H1 (cell line): ENCODE results near the gene TTBK1. TPM values are rescaled to one million over a fixed set of nuclear protein-coding genes. Genes with fewer than 3 reads are reported as not detected.

Experiments used
- POLR2AphosphoS5 ChIP-seq: IDR thresholded peaks from 2 replicates; pipeline ENCODE4 v1.6.1; 2011; ENCODE audit warnings: low read depth, low read length
- RAD21 ChIP-seq, 2 experiments: IDR thresholded peaks in 1 of 2; conservative IDR thresholded peaks in 1 of 2; 2 replicates each; pipeline ENCODE4 v1.6.1; 2011; ENCODE audit warnings: low read depth in 2 of 2, low read length in 2 of 2, improper control_type of control experiment in 1 of 2, inconsistent platforms in 1 of 2, mild to moderate bottlenecking in 1 of 2, moderate library complexity in 1 of 2
- polyA plus RNA-seq, 7 experiments: library from polyadenylated mRNA; depleted of rRNA in 3 of 7; stranded (reverse) in 5 of 7; unstranded in 2 of 7; fragments of >200 nt in 5 of 7; fragments of 200-250 nt in 2 of 7; gene quantifications; 1 replicate in 5 of 7; 2 replicates in 1 of 7; 4 replicates in 1 of 7; pipeline versions ENCODE4 v1.2.1 to v1.2.3, GENCODE V29; 2011 to 2013; ENCODE audit warnings: missing spikeins in 2 of 7, mixed read lengths in 2 of 7
- total RNA-seq: library from RNA; stranded (reverse); fragmentation: NEBNext Ultra II Directional; extraction: Animal tissue kit (Norgen Biotek cat#: 25700); gene quantifications from 2 replicates; pipeline ENCODE4 v1.2.1, GENCODE V29; 2021
- TF ChIP-seq, protein P1 (sequence below): fragments of 300-600 bp; sonication (generic); IDR thresholded peaks from 2 replicates; pipeline ENCODE4 v1.7.1; 2012; ENCODE audit warnings: low read length, moderate library complexity, mild to moderate bottlenecking, inconsistent platforms; ENCODE audit not compliant: insufficient replicate concordance

The TTBK1 gene
- total and polyA plus RNA-seq, 2 of the 8 experiments (the other 6 are each of a cell fraction or from before 2014, with no cell fraction given): 0.53 to 1.6 TPM

DNA sequence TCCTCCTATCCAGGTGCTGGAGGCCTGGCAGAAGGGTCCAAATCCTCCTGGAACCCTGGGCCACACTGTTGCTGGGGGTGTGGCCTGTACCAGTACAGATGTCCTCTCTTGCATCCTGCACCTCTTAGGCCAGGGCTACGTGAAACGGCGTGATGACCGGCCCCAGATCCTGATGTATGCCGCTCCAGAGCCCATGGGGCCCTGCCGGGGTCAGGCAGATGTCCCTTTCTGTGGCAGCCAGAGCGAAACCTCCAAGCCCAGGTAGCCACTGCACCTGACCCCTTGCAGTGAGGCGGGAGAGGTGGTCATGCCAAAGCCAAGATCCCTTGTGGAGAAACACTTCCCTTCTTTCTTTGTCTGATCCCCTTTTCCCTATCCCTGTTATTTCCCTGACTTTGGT, 28.2 kb upstream of the TTBK1 start (continued):
- no peak for TF ChIP-seq POLR2AphosphoS5
- TF ChIP-seq, protein P1, sequence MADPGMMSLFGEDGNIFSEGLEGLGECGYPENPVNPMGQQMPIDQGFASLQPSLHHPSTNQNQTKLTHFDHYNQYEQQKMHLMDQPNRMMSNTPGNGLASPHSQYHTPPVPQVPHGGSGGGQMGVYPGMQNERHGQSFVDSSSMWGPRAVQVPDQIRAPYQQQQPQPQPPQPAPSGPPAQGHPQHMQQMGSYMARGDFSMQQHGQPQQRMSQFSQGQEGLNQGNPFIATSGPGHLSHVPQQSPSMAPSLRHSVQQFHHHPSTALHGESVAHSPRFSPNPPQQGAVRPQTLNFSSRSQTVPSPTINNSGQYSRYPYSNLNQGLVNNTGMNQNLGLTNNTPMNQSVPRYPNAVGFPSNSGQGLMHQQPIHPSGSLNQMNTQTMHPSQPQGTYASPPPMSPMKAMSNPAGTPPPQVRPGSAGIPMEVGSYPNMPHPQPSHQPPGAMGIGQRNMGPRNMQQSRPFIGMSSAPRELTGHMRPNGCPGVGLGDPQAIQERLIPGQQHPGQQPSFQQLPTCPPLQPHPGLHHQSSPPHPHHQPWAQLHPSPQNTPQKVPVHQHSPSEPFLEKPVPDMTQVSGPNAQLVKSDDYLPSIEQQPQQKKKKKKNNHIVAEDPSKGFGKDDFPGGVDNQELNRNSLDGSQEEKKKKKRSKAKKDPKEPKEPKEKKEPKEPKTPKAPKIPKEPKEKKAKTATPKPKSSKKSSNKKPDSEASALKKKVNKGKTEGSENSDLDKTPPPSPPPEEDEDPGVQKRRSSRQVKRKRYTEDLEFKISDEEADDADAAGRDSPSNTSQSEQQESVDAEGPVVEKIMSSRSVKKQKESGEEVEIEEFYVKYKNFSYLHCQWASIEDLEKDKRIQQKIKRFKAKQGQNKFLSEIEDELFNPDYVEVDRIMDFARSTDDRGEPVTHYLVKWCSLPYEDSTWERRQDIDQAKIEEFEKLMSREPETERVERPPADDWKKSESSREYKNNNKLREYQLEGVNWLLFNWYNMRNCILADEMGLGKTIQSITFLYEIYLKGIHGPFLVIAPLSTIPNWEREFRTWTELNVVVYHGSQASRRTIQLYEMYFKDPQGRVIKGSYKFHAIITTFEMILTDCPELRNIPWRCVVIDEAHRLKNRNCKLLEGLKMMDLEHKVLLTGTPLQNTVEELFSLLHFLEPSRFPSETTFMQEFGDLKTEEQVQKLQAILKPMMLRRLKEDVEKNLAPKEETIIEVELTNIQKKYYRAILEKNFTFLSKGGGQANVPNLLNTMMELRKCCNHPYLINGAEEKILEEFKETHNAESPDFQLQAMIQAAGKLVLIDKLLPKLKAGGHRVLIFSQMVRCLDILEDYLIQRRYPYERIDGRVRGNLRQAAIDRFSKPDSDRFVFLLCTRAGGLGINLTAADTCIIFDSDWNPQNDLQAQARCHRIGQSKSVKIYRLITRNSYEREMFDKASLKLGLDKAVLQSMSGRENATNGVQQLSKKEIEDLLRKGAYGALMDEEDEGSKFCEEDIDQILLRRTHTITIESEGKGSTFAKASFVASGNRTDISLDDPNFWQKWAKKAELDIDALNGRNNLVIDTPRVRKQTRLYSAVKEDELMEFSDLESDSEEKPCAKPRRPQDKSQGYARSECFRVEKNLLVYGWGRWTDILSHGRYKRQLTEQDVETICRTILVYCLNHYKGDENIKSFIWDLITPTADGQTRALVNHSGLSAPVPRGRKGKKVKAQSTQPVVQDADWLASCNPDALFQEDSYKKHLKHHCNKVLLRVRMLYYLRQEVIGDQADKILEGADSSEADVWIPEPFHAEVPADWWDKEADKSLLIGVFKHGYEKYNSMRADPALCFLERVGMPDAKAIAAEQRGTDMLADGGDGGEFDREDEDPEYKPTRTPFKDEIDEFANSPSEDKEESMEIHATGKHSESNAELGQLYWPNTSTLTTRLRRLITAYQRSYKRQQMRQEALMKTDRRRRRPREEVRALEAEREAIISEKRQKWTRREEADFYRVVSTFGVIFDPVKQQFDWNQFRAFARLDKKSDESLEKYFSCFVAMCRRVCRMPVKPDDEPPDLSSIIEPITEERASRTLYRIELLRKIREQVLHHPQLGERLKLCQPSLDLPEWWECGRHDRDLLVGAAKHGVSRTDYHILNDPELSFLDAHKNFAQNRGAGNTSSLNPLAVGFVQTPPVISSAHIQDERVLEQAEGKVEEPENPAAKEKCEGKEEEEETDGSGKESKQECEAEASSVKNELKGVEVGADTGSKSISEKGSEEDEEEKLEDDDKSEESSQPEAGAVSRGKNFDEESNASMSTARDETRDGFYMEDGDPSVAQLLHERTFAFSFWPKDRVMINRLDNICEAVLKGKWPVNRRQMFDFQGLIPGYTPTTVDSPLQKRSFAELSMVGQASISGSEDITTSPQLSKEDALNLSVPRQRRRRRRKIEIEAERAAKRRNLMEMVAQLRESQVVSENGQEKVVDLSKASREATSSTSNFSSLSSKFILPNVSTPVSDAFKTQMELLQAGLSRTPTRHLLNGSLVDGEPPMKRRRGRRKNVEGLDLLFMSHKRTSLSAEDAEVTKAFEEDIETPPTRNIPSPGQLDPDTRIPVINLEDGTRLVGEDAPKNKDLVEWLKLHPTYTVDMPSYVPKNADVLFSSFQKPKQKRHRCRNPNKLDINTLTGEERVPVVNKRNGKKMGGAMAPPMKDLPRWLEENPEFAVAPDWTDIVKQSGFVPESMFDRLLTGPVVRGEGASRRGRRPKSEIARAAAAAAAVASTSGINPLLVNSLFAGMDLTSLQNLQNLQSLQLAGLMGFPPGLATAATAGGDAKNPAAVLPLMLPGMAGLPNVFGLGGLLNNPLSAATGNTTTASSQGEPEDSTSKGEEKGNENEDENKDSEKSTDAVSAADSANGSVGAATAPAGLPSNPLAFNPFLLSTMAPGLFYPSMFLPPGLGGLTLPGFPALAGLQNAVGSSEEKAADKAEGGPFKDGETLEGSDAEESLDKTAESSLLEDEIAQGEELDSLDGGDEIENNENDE: no peak
- no peak for TF ChIP-seq RAD21 (IDR thresholded peaks at IDR 0.05 in 1 of 2, conservative IDR thresholded peaks at IDR 0.05 in 1 of 2; ENCODE audit: low read depth in 2 of 2, low read length in 2 of 2)
